K562 (cell line): ENCODE data around the gene DISC1.

ENCODE experiments used
- BCLAF1 ChIP-seq, 2 experiments: fragments of 450-650 bp in 1 of 2; IDR thresholded peaks; 2 replicates each; pipeline ENCODE4 v1.6.1; 2011 to 2017; ENCODE audit warnings: low read depth in 2 of 2, antibody characterized with exemption in 1 of 2, borderline replicate concordance in 1 of 2, low read length in 1 of 2, mild to moderate bottlenecking in 1 of 2, mixed read lengths in 1 of 2; ENCODE audit not compliant: control insufficient read depth in 1 of 2
- ELF4 ChIP-seq: fragments of 450-650 bp; formaldehyde crosslinking; IDR thresholded peaks from 2 replicates; pipeline ENCODE4 v1.4.0; 2022; ENCODE audit warnings: missing genetic modification characterization
- GATAD2A ChIP-seq: fragments of 450-650 bp; IDR thresholded peaks from 2 replicates; pipeline ENCODE4 v1.6.1; 2017
- MAX ChIP-seq: sonication (generic); formaldehyde crosslinking; IDR thresholded peaks from 2 replicates; pipeline ENCODE4 v1.9.0; 2022; ENCODE audit warnings: mild to moderate bottlenecking, missing genetic modification reagents
- NRF1 ChIP-seq, 2 experiments: fragments of 450-650 bp; IDR thresholded peaks in 1 of 2; conservative IDR thresholded peaks in 1 of 2; 2 replicates each; pipeline ENCODE4 v1.6.1; 2014; ENCODE audit warnings: mild to moderate bottlenecking in 2 of 2
- POU5F1 ChIP-seq: fragments of 150-350 bp; IDR thresholded peaks from 2 replicates; pipeline ENCODE4 v1.6.1; 2014; ENCODE audit warnings: borderline replicate concordance, low read length, low read depth, mild to moderate bottlenecking; ENCODE audit not compliant: partially characterized antibody
- ZBTB1 ChIP-seq: sonication (generic); formaldehyde crosslinking; IDR thresholded peaks from 2 replicates; pipeline ENCODE4 v1.8.1; 2023; ENCODE audit warnings: missing genetic modification reagents, low read depth, mild to moderate bottlenecking, borderline replicate concordance
- ZNF431 ChIP-seq: sonication (generic); formaldehyde crosslinking; IDR thresholded peaks from 2 replicates; pipeline ENCODE4 v1.8.0; 2022; ENCODE audit warnings: mild to moderate bottlenecking, missing genetic modification reagents

- TF ChIP-seq MAX (CRISPR knock-in tag) (no peak), NRF1 (conservative IDR thresholded peaks at IDR 0.05 in 1 of 2, IDR thresholded peaks at IDR 0.05 in 1 of 2) (no peak), ELF4 (no peak), ZBTB1 (CRISPR knock-in tag) (no peak), POU5F1 (no peak), BCLAF1 (IDR thresholded peaks at IDR 0.05; ENCODE audit: borderline replicate concordance in 1 of 2, control insufficient read depth in 1 of 2, low read depth in 2 of 2, low read length in 1 of 2) (no peak), ZNF431 (no peak), GATAD2A (no peak)
Measured at GRCh38 chr1:231856426-231856825, 229.8 kb downstream of the DISC1 start.
